Measurements from ENCODE around the gene PPP2R5C.

Gene PPP2R5C

GRCh38 chr14:101884089-101884933 lies 122.8 kb downstream of the PPP2R5C start:
- DNase-seq (ENCODE audit: low spot score): no peak

DNA sequence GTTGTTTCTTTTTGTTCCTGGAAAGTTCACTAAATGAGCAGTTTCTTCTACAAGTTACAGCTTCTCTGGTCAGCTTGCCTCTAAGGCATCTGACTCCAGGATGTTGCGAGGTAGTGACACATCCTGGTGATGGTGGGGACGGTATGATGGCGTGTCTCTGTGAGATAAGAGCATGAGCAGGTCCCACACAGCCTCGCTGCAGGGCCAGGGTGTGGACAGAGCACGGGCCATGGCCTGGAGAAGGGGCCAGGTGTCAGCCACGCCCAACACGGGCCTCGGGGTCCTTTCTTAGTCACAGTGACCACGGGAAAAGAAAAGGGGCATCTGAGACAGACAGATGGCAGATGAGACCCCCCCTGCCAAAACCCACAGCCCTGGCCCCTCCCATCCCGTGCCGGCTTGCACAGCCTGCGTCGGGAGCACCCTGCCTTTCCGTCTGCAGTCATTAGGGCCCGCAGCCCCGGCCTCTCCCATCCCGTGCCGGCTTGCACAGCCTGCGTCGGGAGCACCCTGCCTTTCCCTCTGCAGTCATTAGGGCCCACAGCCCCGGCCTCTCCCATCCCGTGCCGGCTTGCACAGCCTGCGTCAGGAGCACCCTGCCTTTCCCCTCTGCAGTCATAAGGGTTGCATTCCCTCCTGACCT lies 123.5 kb downstream of the PPP2R5C start:
- DNase-seq (ENCODE audit: low spot score): no peak

DNA sequence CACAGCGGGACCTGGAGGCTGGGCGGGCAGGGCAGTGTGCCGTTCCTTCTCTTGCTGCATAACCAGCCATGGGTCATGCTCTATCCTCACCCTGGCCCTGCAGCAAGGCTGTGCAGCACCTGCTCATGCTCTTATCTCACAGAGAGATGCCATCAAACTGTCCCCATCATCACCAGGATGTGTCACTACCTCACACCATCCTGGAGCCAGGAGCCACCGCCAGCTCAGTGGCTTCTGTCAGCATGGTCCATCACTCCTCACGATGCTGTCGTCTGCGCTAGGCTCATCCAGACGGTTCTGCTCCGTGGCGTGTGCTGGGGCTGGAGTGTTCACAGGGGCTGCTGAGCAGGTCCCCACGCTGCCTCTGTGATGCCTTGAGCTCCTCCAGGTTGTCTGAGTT lies 125.7 kb downstream of the PPP2R5C start:
- no peak for DNase-seq (ENCODE audit: low spot score)

DNA sequence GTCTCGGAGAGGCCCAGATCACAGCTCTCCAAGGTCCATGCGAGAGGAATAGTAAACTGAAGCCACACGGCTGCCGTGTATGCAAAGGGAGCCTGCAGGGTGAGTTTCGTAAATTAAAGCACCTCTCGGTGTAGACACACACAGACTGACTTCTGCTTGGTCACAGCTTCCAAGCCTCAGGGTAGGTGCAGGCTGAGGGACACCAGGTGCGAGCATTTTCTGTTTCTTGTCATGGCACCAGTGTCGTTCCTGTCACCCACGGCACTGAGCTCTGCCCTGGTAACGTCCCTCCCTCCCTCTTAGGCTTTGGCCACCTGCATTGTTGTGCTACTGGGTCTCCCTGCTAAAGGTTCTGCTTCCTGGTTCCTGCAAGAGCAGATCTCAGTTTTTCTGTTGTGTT lies 126.7 kb downstream of the PPP2R5C start:
- no peak for DNase-seq (ENCODE audit: low spot score)

- DNase-seq (ENCODE audit: low spot score): no peak
Measured at GRCh38 chr14:101889366-101889765, 127.9 kb downstream of the PPP2R5C start.

GRCh38 chr14:101889898-101890297 lies 128.4 kb downstream of the PPP2R5C start:
- DNase-seq (ENCODE audit: low spot score): no peak

DNA sequence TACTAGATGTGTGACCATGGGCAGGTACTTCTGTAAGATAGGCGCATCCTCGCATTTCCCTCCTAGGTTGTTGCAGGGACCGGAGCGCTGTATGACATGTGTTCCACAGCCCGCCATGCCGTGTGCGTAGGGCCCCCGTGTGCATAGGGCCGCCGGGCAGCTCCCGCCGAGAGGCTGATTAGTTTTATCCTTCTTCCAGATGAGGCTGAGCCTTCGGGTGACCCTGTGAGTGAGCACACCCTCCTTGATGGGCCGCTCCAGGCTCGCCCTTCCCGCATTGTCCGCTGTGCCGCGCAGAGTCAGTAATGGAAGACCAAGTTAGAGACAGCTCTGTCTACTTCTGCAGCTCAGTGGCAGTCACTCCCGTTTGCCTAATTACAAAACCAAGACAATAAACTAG lies 130.0 kb downstream of the PPP2R5C start:
- DNase-seq (ENCODE audit: low spot score): no peak

GRCh38 chr14:101893759-101894158 lies 132.2 kb downstream of the PPP2R5C start:
- no peak for DNase-seq (ENCODE audit: low spot score)

GRCh38 chr14:101894365-101895081 lies 133.0 kb downstream of the PPP2R5C start:
- DNase-seq (ENCODE audit: low spot score): no peak

GRCh38 chr14:101895256-101895655 lies 133.7 kb downstream of the PPP2R5C start:
- DNase-seq (ENCODE audit: low spot score): no peak

DNA sequence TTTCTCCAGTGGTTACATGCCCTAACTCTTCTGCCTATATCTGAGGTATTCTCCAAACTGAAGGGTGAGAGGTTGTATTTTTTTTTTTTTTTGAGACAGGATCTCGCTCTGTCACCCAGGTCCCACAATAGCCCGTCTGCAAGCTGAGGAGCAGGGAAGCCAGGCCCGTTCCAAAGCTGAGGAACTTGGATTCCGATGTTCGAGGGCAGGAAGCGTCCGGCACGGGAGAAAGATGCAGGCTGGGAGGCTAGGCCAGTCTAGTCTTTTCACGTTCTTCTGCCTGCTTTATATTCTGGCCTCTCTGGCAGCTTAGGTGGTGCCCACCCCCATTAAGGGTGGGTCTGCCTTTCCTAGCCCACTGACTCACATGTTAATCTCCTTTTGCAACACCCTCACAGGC lies 135.8 kb downstream of the PPP2R5C start:
- DNase-seq (ENCODE audit: low spot score): no peak

GRCh38 chr14:101898416-101898815 lies 136.9 kb downstream of the PPP2R5C start:
- DNase-seq (ENCODE audit: low spot score): no peak

DNA sequence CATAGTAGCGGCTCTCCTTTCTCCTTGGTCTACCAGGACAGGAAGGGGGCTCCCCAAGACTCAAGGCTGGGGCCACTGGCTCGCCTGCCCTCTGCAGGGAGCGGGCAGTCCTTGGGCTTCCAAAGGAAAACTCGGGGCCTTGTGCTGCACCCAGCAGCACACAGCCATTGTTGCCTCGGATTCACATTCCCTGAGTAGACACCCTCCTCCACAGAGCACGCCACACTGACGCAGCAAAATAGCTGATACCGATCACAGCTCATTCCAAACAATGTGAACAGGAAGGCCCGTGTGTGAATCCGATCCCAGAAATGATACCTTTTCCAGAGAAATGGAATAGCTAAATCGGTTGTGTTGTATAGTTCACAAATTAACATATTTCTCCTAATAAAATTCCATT lies 137.8 kb downstream of the PPP2R5C start:
- no peak for DNase-seq (ENCODE audit: low spot score)

DNA sequence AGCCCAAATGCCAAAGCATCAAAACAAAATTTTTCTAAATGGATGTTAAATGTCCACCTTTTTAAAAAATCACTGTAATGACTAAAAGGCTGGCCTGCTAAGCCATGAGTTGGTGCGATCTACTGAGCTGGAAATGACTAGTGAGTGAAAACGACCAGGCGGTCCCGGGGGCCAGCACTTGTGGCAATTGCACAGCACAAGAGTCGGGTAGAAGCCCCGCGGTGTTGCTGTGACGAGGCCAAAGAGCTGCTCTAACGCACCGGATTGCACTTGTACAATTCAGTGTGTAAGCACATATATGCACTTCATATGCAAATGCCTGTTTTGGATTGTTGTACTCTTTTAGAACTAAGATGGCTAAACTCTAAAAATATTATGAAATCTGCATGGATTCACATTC lies 138.7 kb downstream of the PPP2R5C start:
- DNase-seq (ENCODE audit: low spot score): no peak

DNA sequence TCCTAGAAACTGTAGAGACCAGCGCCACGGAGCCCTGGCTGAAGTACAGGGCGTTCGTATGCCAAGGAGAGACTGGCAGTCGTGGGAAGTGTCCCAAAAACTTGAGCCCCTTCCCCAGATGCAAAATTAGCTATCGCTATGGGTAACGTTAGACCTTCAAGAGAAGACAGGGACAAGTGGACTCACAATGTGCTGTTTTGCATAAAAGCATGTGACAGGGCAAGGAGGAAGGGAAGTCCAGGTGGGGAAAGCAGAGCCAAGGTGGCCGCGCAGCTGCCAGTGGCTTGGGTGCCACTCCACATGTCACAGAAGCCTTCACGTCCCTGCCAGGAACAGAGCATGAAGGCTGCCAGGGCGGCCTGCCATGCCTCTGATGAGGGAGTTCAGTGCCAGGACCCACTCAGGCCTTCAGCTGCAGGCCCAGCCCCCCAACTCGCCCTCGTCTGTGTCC lies 141.6 kb downstream of the PPP2R5C start:
- no peak for DNase-seq (ENCODE audit: low spot score)

GRCh38 chr14:101905614-101906013 lies 144.1 kb downstream of the PPP2R5C start:
- DNase-seq (ENCODE audit: low spot score): no peak

DNA sequence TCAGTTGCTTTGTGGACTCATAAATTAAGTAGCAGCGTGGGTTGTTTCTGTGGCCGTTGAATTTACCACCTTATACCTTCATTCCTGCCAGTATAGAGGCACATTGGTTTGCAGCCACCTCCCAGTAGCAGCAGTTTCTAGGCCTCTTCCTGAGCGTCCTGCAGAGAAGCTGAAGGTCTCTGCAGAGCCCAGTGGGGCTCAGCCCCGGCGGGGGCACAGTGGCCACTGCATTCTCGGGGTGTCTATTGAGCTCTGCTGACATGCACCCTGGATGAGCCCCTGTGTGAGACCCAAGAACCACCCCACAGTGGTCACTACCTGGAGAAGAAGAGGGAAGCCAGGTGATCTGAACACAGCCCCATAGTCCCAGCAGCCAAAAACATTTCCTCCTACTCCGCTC lies 145.1 kb downstream of the PPP2R5C start:
- no peak for DNase-seq (ENCODE audit: low spot score)

GRCh38 chr14:101907619-101908018 lies 146.1 kb downstream of the PPP2R5C start:
- no peak for DNase-seq (ENCODE audit: low spot score)

- DNase-seq (ENCODE audit: low spot score): no peak
Measured at GRCh38 chr14:101908795-101909194, 147.3 kb downstream of the PPP2R5C start.

- DNase-seq (ENCODE audit: low spot score): no peak
Measured at GRCh38 chr14:101909371-101910096, 148.0 kb downstream of the PPP2R5C start.

GRCh38 chr14:101912841-101913240 lies 151.3 kb downstream of the PPP2R5C start:
- no peak for DNase-seq (ENCODE audit: low spot score)

GRCh38 chr14:101914083-101914482 lies 152.6 kb downstream of the PPP2R5C start:
- no peak for DNase-seq (ENCODE audit: low spot score)
